ENCODE data around the gene RHOT1.
"Not testable (repeated sequence)": the region's sequence is repeated elsewhere in the genome, so short reads cannot be mapped to it uniquely, and the experiment has no call there.

The RHOT1 gene

GRCh38 chr17:32235588-32235987 is 93.3 kb downstream of the RHOT1 start:
- ATAC-seq (no peak), DNase-seq (no peak)

- DNase-seq, result no peak
- ATAC-seq, result no peak
Measured at GRCh38 chr17:32239456-32239855, 97.2 kb downstream of the RHOT1 start.

GRCh38 chr17:32240750-32241149 is 98.4 kb downstream of the RHOT1 start:
- ATAC-seq (no peak), DNase-seq (no peak)

- no peak for DNase-seq
- no peak for ATAC-seq
Measured at GRCh38 chr17:32241640-32242039, 99.3 kb downstream of the RHOT1 start.

- no peak for DNase-seq
- no peak for ATAC-seq
Measured at GRCh38 chr17:32249475-32249874, 107.2 kb downstream of the RHOT1 start.

GRCh38 chr17:32253117-32253611 is 110.9 kb downstream of the RHOT1 start:
- DNase-seq, result peak; percentile 78
- peak; percentile 94 for ATAC-seq

GRCh38 chr17:32256012-32256700 is 113.9 kb downstream of the RHOT1 start:
- DNase-seq (no peak), ATAC-seq (no peak)

- no peak for DNase-seq
- ATAC-seq, result no peak
Measured at GRCh38 chr17:32256701-32257019, 114.4 kb downstream of the RHOT1 start.

GRCh38 chr17:32258383-32259140 is 116.3 kb downstream of the RHOT1 start:
- DNase-seq, result no peak
- no peak for ATAC-seq

- ATAC-seq (no peak), DNase-seq (no peak)
Measured at GRCh38 chr17:32259586-32259985, 117.3 kb downstream of the RHOT1 start.

- ATAC-seq, result no peak
Measured at GRCh38 chr17:32261417-32261736, 119.1 kb downstream of the RHOT1 start.

GRCh38 chr17:32261936-32262510 is 119.7 kb downstream of the RHOT1 start:
- no peak for ATAC-seq
- DNase-seq, result no peak

More at GRCh38 chr17:32261417-32261736, 119.1 kb downstream of the RHOT1 start:
- no peak for DNase-seq

GRCh38 chr17:32263515-32263914 is 121.2 kb downstream of the RHOT1 start:
- not testable (repeated sequence) for DNase-seq, ATAC-seq

GRCh38 chr17:32264140-32264799 is 122.0 kb downstream of the RHOT1 start:
- DNase-seq, result no peak
- ATAC-seq, result no peak

GRCh38 chr17:32264823-32265191 is 122.5 kb downstream of the RHOT1 start:
- ATAC-seq, result no peak
- no peak for DNase-seq

GRCh38 chr17:32265192-32265923 is 123.1 kb downstream of the RHOT1 start, which contains the start of gene RHBDL3:
Gene RHBDL3, plus strand, starts transcription at chr17:32265832. Its CDS starts 358 bp downstream, at chr17:32266190.
- DNase-seq (peak; percentile 20), ATAC-seq (no peak)

GRCh38 chr17:32266051-32266388 is 123.7 kb downstream of the RHOT1 start:
- ATAC-seq, result no peak

GRCh38 chr17:32266389-32267301 is 124.3 kb downstream of the RHOT1 start:
- DNase-seq (peak; percentile 38), ATAC-seq (peak; percentile 31)

More at GRCh38 chr17:32266051-32266388, 123.7 kb downstream of the RHOT1 start:
- DNase-seq, result no peak

- DNase-seq, result no peak
- ATAC-seq, result no peak
Measured at GRCh38 chr17:32267690-32268205, 125.4 kb downstream of the RHOT1 start.

GRCh38 chr17:32268734-32269288 is 126.5 kb downstream of the RHOT1 start:
- ATAC-seq (no peak), DNase-seq (no peak)
